GM12878 (cell line): ENCODE data around the gene RBMS3. TPM values are rescaled to one million over a fixed set of nuclear protein-coding genes. Genes with fewer than 3 reads are reported as not detected.

ENCODE experiments used
- ATAC-seq: fragments of 200-7000 bp; cut with Tn5 transposase; 3 replicates; pipeline ENCODE4 v1.9.1; 2020; ENCODE audit warnings: mild to moderate bottlenecking, moderate library complexity
- BruUV-seq: library from RNA; stranded (reverse); fragments of 400-500 nt; replicated peaks from 2 replicates; lab custom pipeline; 2021; lab: Mats Ljungman, UMichigan
- CTCF ChIA-PET: fragments of 300-600 bp; sonication (Branson Sonifier 250); formaldehyde crosslinking; extraction: SDS; loops from one replicate; lab custom pipeline; 2021; ENCODE audit warnings: inconsistent platforms; lab: Yijun Ruan, JAX
- POLR2A ChIA-PET: fragments of 350-600 bp; formaldehyde crosslinking; extraction: SDS; loops from one replicate; lab custom pipeline; 2021; ENCODE audit warnings: inconsistent platforms; lab: Charles Lee
- RAD21 ChIA-PET: fragments of 300-600 bp; sonication (Branson Sonifier 250); formaldehyde crosslinking; loops from one replicate; lab custom pipeline; 2023; ENCODE audit warnings: antibody characterized with exemption; ENCODE audit not compliant: unreplicated experiment; lab: Charles Lee
- SMC1A ChIA-PET: fragments of 300-600 bp; sonication (Branson Sonifier 250); formaldehyde crosslinking; loops from one replicate; lab custom pipeline; 2023; ENCODE audit not compliant: unreplicated experiment, uncharacterized antibody; lab: Charles Lee
- DNase-seq: peaks from one replicate; pipeline ENCODE4 v3.0.0-alpha.2; 2011; ENCODE audit warnings: low read depth, low spot score
- FAIRE-seq: peaks from 3 replicates; lab custom pipeline; 2011; peaks lifted over from hg19 to GRCh38; lab: Jason Lieb, UNC
- H2AFZ ChIP-seq: 2 replicates; pipeline ENCODE4 v1.6.0; 2011; ENCODE audit warnings: low read depth, low read length, control low read depth; ENCODE audit not compliant: control insufficient read depth
- H3K27ac ChIP-seq: 2 replicates; pipeline ENCODE4 v1.5.1; 2011; ENCODE audit warnings: control low read depth; ENCODE audit not compliant: control insufficient read depth, insufficient read depth
- H3K27me3 ChIP-seq, 2 experiments: replicated peaks in 1 of 2; 2 replicates each; pipeline versions ENCODE4 v1.6.0 to v1.6.1; 2011; ENCODE audit warnings: low read length in 1 of 2; ENCODE audit not compliant: control insufficient read depth in 2 of 2, insufficient read depth in 2 of 2
- H3K36me3 ChIP-seq, 2 experiments: 2 replicates each; pipeline ENCODE4 v1.5.1; 2011; ENCODE audit warnings: low read length in 1 of 2; ENCODE audit not compliant: control insufficient read depth in 2 of 2, insufficient read depth in 2 of 2
- H3K4me1 ChIP-seq: 2 replicates; pipeline ENCODE4 v1.6.1; 2011; ENCODE audit warnings: mild to moderate bottlenecking, low read length, moderate library complexity, mixed read lengths; ENCODE audit not compliant: control insufficient read depth, insufficient read depth
- H3K4me2 ChIP-seq: 2 replicates; pipeline ENCODE4 v1.6.0; 2011; ENCODE audit warnings: control low read depth; ENCODE audit not compliant: control insufficient read depth, insufficient read depth
- H3K4me3 ChIP-seq: fragments of 200-600 bp; sonication (generic); 2 replicates; pipeline ENCODE4 v1.5.1; 2016
- H3K79me2 ChIP-seq: 2 replicates; pipeline ENCODE4 v1.6.0; 2011; ENCODE audit warnings: low read length; ENCODE audit not compliant: control insufficient read depth, insufficient read depth
- H3K9ac ChIP-seq: 2 replicates; pipeline ENCODE4 v1.8.0; 2011; ENCODE audit warnings: low read length, control low read depth, mixed read lengths; ENCODE audit not compliant: control insufficient read depth, insufficient read depth
- H3K9me3 ChIP-seq: replicated peaks from 3 replicates; pipeline ENCODE4 v1.5.1; 2011; ENCODE audit warnings: mild to moderate bottlenecking, low read length; ENCODE audit not compliant: control insufficient read depth, insufficient read depth
- H4K20me1 ChIP-seq: 2 replicates; pipeline ENCODE4 v1.6.0; 2011; ENCODE audit not compliant: control insufficient read depth, insufficient read depth
- CBFB ChIP-seq: IDR thresholded peaks from 2 replicates; pipeline ENCODE4 v1.6.1; 2016; ENCODE audit warnings: antibody characterized with exemption, low read depth
- CHD1 ChIP-seq: IDR thresholded peaks from 2 replicates; pipeline ENCODE4 v1.6.1; 2012; ENCODE audit warnings: low read depth, low read length, improper control_type of control experiment
- EZH2 ChIP-seq: IDR thresholded peaks from 2 replicates; pipeline ENCODE4 v1.6.1; 2012; ENCODE audit warnings: low read depth, mild to moderate bottlenecking, control low read depth, inconsistent platforms, low read length, borderline replicate concordance; ENCODE audit not compliant: control insufficient read depth
- HDAC6 ChIP-seq: fragments of 200-600 bp; sonication (generic); IDR thresholded peaks from one replicate; pipeline ENCODE4 v1.8.0; 2017; ENCODE audit warnings: antibody characterized with exemption; ENCODE audit not compliant: unreplicated experiment
- MEF2B ChIP-seq: fragments of 450-650 bp; IDR thresholded peaks from 2 replicates; pipeline ENCODE4 v1.6.1; 2018; ENCODE audit warnings: mild to moderate bottlenecking, moderate library complexity; ENCODE audit not compliant: partially characterized antibody, poor library complexity, severe bottlenecking
- MYC ChIP-seq: IDR thresholded peaks from 2 replicates; pipeline ENCODE4 v1.6.1; 2011; ENCODE audit warnings: mild to moderate bottlenecking, low read length, moderate library complexity, inconsistent platforms; ENCODE audit not compliant: insufficient read depth, insufficient replicate concordance, insufficient read length, severe bottlenecking
- RAD21 ChIP-seq: IDR thresholded peaks from 2 replicates; pipeline ENCODE4 v1.6.1; 2011; ENCODE audit warnings: mild to moderate bottlenecking, low read depth, low read length, moderate library complexity; ENCODE audit not compliant: insufficient read depth
- RCOR1 ChIP-seq: conservative IDR thresholded peaks from 2 replicates; pipeline ENCODE4 v1.6.1; 2012; ENCODE audit warnings: low read depth, low read length, improper control_type of control experiment
- RUNX3 ChIP-seq: IDR thresholded peaks from 2 replicates; pipeline ENCODE4 v1.6.1; 2012; ENCODE audit warnings: low read length, inconsistent platforms
- SMC3 ChIP-seq: IDR thresholded peaks from 2 replicates; pipeline ENCODE4 v1.6.1; 2011; ENCODE audit warnings: low read length, improper control_type of control experiment, borderline replicate concordance
- ZNF274 ChIP-seq: IDR thresholded peaks from one replicate; pipeline ENCODE4 v1.8.0; 2011; ENCODE audit not compliant: insufficient read length, insufficient read depth
- ZNF622 ChIP-seq: fragments of 450-650 bp; IDR thresholded peaks from 2 replicates; pipeline ENCODE4 v1.6.1; 2017; ENCODE audit warnings: mild to moderate bottlenecking, inconsistent platforms
- WGBS: methylation state at CpG from one replicate; pipeline ENCODE4 v1.1.6; 2016; ENCODE audit warnings: low lambda C conversion rate; ENCODE audit not compliant: insufficient replicate concordance, insufficient coverage; ENCODE audit errors: missing lambda C conversion rate; 5-methylcytosine and 5-hydroxymethylcytosine counted together
- in situ Hi-C: fragments of 300-500 bp; cut with MboI; formaldehyde crosslinking; loops from 9 replicates; pipeline ENCODE4 v1.14.3; 2018; ENCODE audit warnings: mixed read lengths
- intact Hi-C: fragments of 100-400 bp; cut with micrococcal nuclease; formaldehyde crosslinking; loops from one replicate; pipeline ENCODE4 v1.14.2; 2022; ENCODE audit not compliant: unreplicated experiment
- polyA plus RNA-seq, 11 experiments: library from polyadenylated mRNA; depleted of rRNA in 4 of 11; unstranded in 6 of 11; stranded (reverse) in 5 of 11; fragments of >200 nt; fragmentation: Nextera tagmentation in 4 of 11; fragmentation: Illumina TruSeq in 1 of 11; extraction: Ambion mirVana in 4 of 11; extraction: Trizol in 1 of 11; gene quantifications; 1 replicate in 1 of 11; 2 replicates in 10 of 11; pipeline versions ENCODE4 v1.2.1 to v1.2.3, GENCODE V29; 2011 to 2016; ENCODE audit warnings: inconsistent platforms in 2 of 11, missing spikeins in 2 of 11, low read depth in 1 of 11
- total RNA-seq, 4 experiments: library from RNA; depleted of rRNA in 3 of 4; stranded (reverse); fragments of >200 nt in 3 of 4; fragmentation: Illumina TruSeq in 1 of 4; extraction: Trizol in 1 of 4; gene quantifications; 2 replicates each; pipeline versions ENCODE4 v1.2.1 to v1.2.3, GENCODE V29; 2013 to 2021
- TF ChIP-seq, protein P1 (sequence below): fragments of 150-350 bp; IDR thresholded peaks from 2 replicates; pipeline ENCODE4 v1.6.1; 2014; ENCODE audit warnings: mild to moderate bottlenecking, low read depth, low read length
- TF ChIP-seq, protein P2 (sequence below): IDR thresholded peaks from 2 replicates; pipeline ENCODE4 v1.6.1; 2012; ENCODE audit warnings: mild to moderate bottlenecking, low read depth, low read length
- TF ChIP-seq, protein P3 (sequence below): fragments of 450-650 bp; IDR thresholded peaks from 2 replicates; pipeline ENCODE4 v1.6.1; 2018; ENCODE audit warnings: mild to moderate bottlenecking, low read depth, moderate library complexity; ENCODE audit not compliant: partially characterized antibody

The RBMS3 gene
- total and polyA plus RNA-seq, 10 of the 15 experiments (the other 5 are each of a cell fraction or from before 2014, with no cell fraction given) = 0.79 to 4.7 (median 3.1) TPM

DNA sequence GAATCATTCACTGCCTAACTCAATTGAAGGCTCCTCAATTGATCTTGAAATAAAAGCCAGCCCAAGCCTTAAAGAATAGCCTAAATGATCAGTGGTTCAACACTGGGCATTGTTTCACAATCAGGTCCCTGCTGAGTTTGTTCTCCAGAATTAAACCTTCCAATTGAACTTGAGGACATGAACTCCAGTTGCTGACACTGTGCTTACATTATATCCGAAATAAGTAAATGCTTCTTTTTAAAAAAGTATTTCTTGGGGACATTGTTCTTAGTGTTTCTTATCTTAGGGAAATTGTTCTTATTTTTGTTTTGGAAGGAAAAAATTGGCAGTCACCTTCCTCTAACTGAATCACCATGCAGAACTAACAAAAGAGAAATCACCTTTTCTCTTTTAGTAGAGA, 450.2 kb downstream of the RBMS3 start:
- in situ Hi-C loops (no loop called here), intact Hi-C loops (no loop called here)
- no TSS peak for BruUV-seq
- no peaks in the 10 kb centered on the region for H3K36me3 ChIP-seq
- RAD21 ChIA-PET = no interaction called here
- ATAC-seq = no peak
- no peaks in the 10 kb centered on the region for H4K20me1 ChIP-seq
- POLR2A ChIA-PET = no interaction called here
- no peak overlapping the region for H3K4me3 ChIP-seq
- SMC1A ChIA-PET = no interaction called here
- no peaks in the 10 kb centered on the region; the same call in 2 of the 3 replicates for H3K9me3 ChIP-seq
- no peak overlapping the region for H3K4me2 ChIP-seq
- WGBS = 0% methylated on average over 1 of the region's 1 CpG
- H2AFZ ChIP-seq = no peak overlapping the region
- no peaks in the 10 kb centered on the region for H3K27me3 ChIP-seq
- FAIRE-seq = no peak
- no peak for DNase-seq
- no peak overlapping the region for H3K27ac ChIP-seq
- H3K79me2 ChIP-seq = no peaks in the 10 kb centered on the region
- CTCF ChIA-PET = no interaction called here
- H3K4me1 ChIP-seq = no peaks in the 10 kb centered on the region
- H3K9ac ChIP-seq = no peak overlapping the region
- TF ChIP-seq CHD1 = no peak
- TF ChIP-seq, protein P1, sequence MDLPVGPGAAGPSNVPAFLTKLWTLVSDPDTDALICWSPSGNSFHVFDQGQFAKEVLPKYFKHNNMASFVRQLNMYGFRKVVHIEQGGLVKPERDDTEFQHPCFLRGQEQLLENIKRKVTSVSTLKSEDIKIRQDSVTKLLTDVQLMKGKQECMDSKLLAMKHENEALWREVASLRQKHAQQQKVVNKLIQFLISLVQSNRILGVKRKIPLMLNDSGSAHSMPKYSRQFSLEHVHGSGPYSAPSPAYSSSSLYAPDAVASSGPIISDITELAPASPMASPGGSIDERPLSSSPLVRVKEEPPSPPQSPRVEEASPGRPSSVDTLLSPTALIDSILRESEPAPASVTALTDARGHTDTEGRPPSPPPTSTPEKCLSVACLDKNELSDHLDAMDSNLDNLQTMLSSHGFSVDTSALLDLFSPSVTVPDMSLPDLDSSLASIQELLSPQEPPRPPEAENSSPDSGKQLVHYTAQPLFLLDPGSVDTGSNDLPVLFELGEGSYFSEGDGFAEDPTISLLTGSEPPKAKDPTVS = no peak
- TF ChIP-seq RUNX3 = no peak
- TF ChIP-seq ZNF274 = no peak
- TF ChIP-seq MEF2B = no peak
- TF ChIP-seq MYC = no peak
- TF ChIP-seq HDAC6 = no peak
- TF ChIP-seq CBFB = no peak
- no peak for TF ChIP-seq ZNF622
- TF ChIP-seq EZH2 = no peak
- no peak for TF ChIP-seq RAD21
- TF ChIP-seq SMC3 = no peak
- TF ChIP-seq, protein P2, sequence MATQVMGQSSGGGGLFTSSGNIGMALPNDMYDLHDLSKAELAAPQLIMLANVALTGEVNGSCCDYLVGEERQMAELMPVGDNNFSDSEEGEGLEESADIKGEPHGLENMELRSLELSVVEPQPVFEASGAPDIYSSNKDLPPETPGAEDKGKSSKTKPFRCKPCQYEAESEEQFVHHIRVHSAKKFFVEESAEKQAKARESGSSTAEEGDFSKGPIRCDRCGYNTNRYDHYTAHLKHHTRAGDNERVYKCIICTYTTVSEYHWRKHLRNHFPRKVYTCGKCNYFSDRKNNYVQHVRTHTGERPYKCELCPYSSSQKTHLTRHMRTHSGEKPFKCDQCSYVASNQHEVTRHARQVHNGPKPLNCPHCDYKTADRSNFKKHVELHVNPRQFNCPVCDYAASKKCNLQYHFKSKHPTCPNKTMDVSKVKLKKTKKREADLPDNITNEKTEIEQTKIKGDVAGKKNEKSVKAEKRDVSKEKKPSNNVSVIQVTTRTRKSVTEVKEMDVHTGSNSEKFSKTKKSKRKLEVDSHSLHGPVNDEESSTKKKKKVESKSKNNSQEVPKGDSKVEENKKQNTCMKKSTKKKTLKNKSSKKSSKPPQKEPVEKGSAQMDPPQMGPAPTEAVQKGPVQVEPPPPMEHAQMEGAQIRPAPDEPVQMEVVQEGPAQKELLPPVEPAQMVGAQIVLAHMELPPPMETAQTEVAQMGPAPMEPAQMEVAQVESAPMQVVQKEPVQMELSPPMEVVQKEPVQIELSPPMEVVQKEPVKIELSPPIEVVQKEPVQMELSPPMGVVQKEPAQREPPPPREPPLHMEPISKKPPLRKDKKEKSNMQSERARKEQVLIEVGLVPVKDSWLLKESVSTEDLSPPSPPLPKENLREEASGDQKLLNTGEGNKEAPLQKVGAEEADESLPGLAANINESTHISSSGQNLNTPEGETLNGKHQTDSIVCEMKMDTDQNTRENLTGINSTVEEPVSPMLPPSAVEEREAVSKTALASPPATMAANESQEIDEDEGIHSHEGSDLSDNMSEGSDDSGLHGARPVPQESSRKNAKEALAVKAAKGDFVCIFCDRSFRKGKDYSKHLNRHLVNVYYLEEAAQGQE = no peak
- no peak for TF ChIP-seq RCOR1
- TF ChIP-seq, protein P3, sequence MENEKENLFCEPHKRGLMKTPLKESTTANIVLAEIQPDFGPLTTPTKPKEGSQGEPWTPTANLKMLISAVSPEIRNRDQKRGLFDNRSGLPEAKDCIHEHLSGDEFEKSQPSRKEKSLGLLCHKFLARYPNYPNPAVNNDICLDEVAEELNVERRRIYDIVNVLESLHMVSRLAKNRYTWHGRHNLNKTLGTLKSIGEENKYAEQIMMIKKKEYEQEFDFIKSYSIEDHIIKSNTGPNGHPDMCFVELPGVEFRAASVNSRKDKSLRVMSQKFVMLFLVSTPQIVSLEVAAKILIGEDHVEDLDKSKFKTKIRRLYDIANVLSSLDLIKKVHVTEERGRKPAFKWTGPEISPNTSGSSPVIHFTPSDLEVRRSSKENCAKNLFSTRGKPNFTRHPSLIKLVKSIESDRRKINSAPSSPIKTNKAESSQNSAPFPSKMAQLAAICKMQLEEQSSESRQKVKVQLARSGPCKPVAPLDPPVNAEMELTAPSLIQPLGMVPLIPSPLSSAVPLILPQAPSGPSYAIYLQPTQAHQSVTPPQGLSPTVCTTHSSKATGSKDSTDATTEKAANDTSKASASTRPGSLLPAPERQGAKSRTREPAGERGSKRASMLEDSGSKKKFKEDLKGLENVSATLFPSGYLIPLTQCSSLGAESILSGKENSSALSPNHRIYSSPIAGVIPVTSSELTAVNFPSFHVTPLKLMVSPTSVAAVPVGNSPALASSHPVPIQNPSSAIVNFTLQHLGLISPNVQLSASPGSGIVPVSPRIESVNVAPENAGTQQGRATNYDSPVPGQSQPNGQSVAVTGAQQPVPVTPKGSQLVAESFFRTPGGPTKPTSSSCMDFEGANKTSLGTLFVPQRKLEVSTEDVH = no peak
